ENCODE data around the gene LTO1. TPM values are rescaled to one million over a fixed set of nuclear protein-coding genes. Genes with fewer than 3 reads are reported as not detected.

The LTO1 gene
- polyA plus RNA-seq, 1 of the 3 experiments (the other 2 are of a cell fraction): 30.8 TPM

GRCh38 chr11:69721106-69721505 is 46.0 kb upstream of the LTO1 start:
- TF ChIP-seq USF2 (IDR thresholded peaks at IDR 0.05; ENCODE audit: borderline replicate concordance, low read depth, low read length) (no peak), FOXJ3 (CRISPR knock-in tag; IDR thresholded peaks at IDR 0.05) (no peak), RAD21 (IDR thresholded peaks at IDR 0.05; ENCODE audit: low read length) (no peak), EP300 (IDR thresholded peaks at IDR 0.05; ENCODE audit: borderline replicate concordance in 1 of 2, low read depth in 1 of 2, low read length in 1 of 2) (no peak), SIN3A (IDR thresholded peaks at IDR 0.05; ENCODE audit: borderline replicate concordance, low read depth, low read length) (no peak), MAX (IDR thresholded peaks at IDR 0.05; ENCODE audit: low read depth) (no peak), IRF3 (IDR thresholded peaks at IDR 0.05; ENCODE audit: low read depth, low read length) (no peak), GATA2 (CRISPR knock-in tag; IDR thresholded peaks at IDR 0.05) (no peak), REST (IDR thresholded peaks at IDR 0.05; ENCODE audit: low read depth, low read length) (no peak), TEAD4 (IDR thresholded peaks at IDR 0.05; ENCODE audit: borderline replicate concordance, insufficient read depth) (no peak), FOXM1 (IDR thresholded peaks at IDR 0.05; ENCODE audit: low read depth) (no peak), SMC3 (IDR thresholded peaks at IDR 0.05; ENCODE audit: low read depth, low read length) (no peak), GABPA (IDR thresholded peaks at IDR 0.05; ENCODE audit: low read depth) (no peak)
- H3K36me3 ChIP-seq (replicated peaks in 1 of 2; ENCODE audit: control insufficient read depth in 1 of 2, insufficient read depth in 2 of 2, low read length in 1 of 2): no peaks in the 10 kb centered on the region
- no peak overlapping the region for H2AFZ ChIP-seq (ENCODE audit: low read depth)
- ChIA-PET CTCF (interaction anchor here (0.7 to 1.8 kb wide), 5 partner anchors 16 to 197 kb away, joined by 3 to 6 read pairs (median 5); partner anchors contain the start of gene FGF19), POLR2A (no interaction called here)
- no peak for DNase-seq
- 72% methylated on average over 10 of the region's 14 CpGs for WGBS (ENCODE audit: low lambda C conversion rate)
- H3K9me2 ChIP-seq: no peaks in the 10 kb centered on the region
- H3K79me2 ChIP-seq (ENCODE audit: insufficient read depth): no peaks in the 10 kb centered on the region
- H3K9ac ChIP-seq: no peak overlapping the region
- H3K4me3 ChIP-seq (ENCODE audit: low read depth in 2 of 2, low read length in 1 of 2): no peak overlapping the region
- H3K27ac ChIP-seq (ENCODE audit: low read depth in 2 of 2, low read length in 1 of 2): no peak overlapping the region
- no peaks in the 10 kb centered on the region; a peak in 1 of 4 replicates for H3K4me1 ChIP-seq (ENCODE audit: control insufficient read depth in 1 of 2, insufficient read depth in 2 of 2, low read depth in 1 of 2, low read length in 1 of 2)
- no peaks in the 10 kb centered on the region for H4K20me1 ChIP-seq (ENCODE audit: insufficient read depth)
- H3K27me3 ChIP-seq (ENCODE audit: insufficient read depth): peaks cover 39% of the 10 kb centered on the region; the same call in 1 of the 2 replicates
- H3F3A ChIP-seq (replicated peaks; ENCODE audit: insufficient read depth): no peaks in the 10 kb centered on the region
- no peaks in the 10 kb centered on the region for H3K9me3 ChIP-seq
- no peak overlapping the region for H3K4me2 ChIP-seq
